ENCODE data around the gene RASGRP3. TPM values are rescaled to one million over a fixed set of nuclear protein-coding genes. Genes with fewer than 3 reads are reported as not detected.

Gene RASGRP3
- polyA plus RNA-seq, 1 of the 3 experiments (the other 2 are of a cell fraction): 72.5 TPM

DNA sequence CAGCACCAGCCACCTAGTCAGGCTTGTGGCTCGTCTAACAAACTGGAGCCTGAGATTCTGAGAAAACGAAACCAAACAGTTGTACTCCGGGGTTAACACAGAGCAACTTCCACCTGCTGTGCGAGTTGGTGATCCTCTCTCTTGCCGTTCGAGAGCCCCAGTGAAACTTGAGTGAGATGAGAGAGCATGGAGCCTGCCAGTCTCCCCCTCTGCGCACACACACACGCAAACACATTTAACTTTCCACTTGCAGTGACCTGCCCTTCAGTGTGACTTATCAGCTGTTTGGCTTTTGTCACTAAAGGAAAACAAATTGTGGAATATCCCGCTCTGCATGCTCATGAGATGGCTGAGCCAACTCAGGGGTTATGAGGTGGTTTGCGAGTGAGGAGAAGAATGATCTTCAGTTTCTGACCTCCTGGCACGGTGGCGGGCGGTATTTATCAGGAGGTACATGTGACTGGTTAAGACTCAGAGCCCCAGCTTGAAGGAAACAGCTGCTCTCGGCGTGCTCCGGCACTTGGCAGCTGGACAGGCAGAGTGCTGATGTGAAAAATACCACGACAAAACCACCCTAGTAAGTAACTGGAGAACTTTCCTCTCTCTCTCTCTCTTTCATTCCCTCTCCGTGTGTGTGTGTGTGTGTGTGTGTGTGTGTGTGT lies at the start of gene RASGRP3 (continued):
- TF ChIP-seq CTCF (IDR thresholded peaks at IDR 0.05): no peak
- no peak for TF ChIP-seq FOXM1 (IDR thresholded peaks at IDR 0.05; ENCODE audit: low read depth)
- no peak for TF ChIP-seq NRF1 (IDR thresholded peaks at IDR 0.05; ENCODE audit: low read depth, low read length)
- TF ChIP-seq CHD2 (IDR thresholded peaks at IDR 0.05; ENCODE audit: low read length, partially characterized antibody): no peak
- no peak for TF ChIP-seq RCOR1 (IDR thresholded peaks at IDR 0.05; ENCODE audit: low read length)
- no peak for TF ChIP-seq RXRA (IDR thresholded peaks at IDR 0.05; ENCODE audit: borderline replicate concordance, low read depth)
- TF ChIP-seq, protein P1, sequence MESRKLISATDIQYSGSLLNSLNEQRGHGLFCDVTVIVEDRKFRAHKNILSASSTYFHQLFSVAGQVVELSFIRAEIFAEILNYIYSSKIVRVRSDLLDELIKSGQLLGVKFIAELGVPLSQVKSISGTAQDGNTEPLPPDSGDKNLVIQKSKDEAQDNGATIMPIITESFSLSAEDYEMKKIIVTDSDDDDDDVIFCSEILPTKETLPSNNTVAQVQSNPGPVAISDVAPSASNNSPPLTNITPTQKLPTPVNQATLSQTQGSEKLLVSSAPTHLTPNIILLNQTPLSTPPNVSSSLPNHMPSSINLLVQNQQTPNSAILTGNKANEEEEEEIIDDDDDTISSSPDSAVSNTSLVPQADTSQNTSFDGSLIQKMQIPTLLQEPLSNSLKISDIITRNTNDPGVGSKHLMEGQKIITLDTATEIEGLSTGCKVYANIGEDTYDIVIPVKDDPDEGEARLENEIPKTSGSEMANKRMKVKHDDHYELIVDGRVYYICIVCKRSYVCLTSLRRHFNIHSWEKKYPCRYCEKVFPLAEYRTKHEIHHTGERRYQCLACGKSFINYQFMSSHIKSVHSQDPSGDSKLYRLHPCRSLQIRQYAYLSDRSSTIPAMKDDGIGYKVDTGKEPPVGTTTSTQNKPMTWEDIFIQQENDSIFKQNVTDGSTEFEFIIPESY (IDR thresholded peaks at IDR 0.05; ENCODE audit: borderline replicate concordance, low read depth): no peak
- no peak for TF ChIP-seq ELF1 (IDR thresholded peaks at IDR 0.05)
- no peak for TF ChIP-seq MEF2A (IDR thresholded peaks at IDR 0.05; ENCODE audit: borderline replicate concordance, low read depth)
- peak; percentile 96 for TF ChIP-seq SIN3A (IDR thresholded peaks at IDR 0.05; ENCODE audit: borderline replicate concordance, low read depth, low read length)
- TF ChIP-seq EZH2phosphoT487 (IDR thresholded peaks at IDR 0.05; ENCODE audit: borderline replicate concordance, low read depth): no peak
- TF ChIP-seq POLR2AphosphoS5 (IDR thresholded peaks at IDR 0.05; ENCODE audit: low read depth, low read length): peak; percentile 58; the same call in 1 of the 2 replicates

- Histone ChIP-seq H3K27ac (ENCODE audit: low read depth in 2 of 2, low read length in 1 of 2) (peak overlapping the region; percentile 53 to 91), H3K9me2 (no peaks in the 10 kb centered on the region), H4K20me1 (ENCODE audit: insufficient read depth) (no peaks in the 10 kb centered on the region), H3K9ac (peak overlapping the region; percentile 32; the same call in 1 of the 2 replicates), H3K9me3 (no peaks in the 10 kb centered on the region), H2AFZ (ENCODE audit: low read depth) (peak overlapping the region; percentile 36; the same call in 1 of the 2 replicates), H3K27me3 (ENCODE audit: insufficient read depth) (no peaks in the 10 kb centered on the region), H3K4me1 (ENCODE audit: control insufficient read depth in 1 of 2, insufficient read depth in 2 of 2, low read depth in 1 of 2, low read length in 1 of 2) (peaks cover 0 to 20% of the 10 kb centered on the region in 2 experiments; a peak in 2 of 4 replicates), H3K4me2 (peak overlapping the region; percentile 39; the same call in 1 of the 2 replicates), H3K4me3 (ENCODE audit: low read depth in 2 of 2, low read length in 1 of 2) (no peak overlapping the region), H3F3A (replicated peaks; ENCODE audit: insufficient read depth) (peaks cover 43% of the 10 kb centered on the region), H3K79me2 (ENCODE audit: insufficient read depth) (no peaks in the 10 kb centered on the region), H3K36me3 (replicated peaks in 1 of 2; ENCODE audit: control insufficient read depth in 1 of 2, insufficient read depth in 2 of 2, low read length in 1 of 2) (no peaks in the 10 kb centered on the region)
- ChIA-PET POLR2A (no interaction called here), CTCF (interaction anchor here (1.0 kb wide), 1 partner anchor 49 kb away, joined by 3 read pairs; no protein-coding TSS in a partner anchor)
- WGBS (ENCODE audit: low lambda C conversion rate): 16% methylated on average over 3 of the region's 3 CpGs
- DNase-seq: no peak
- TF ChIP-seq JUND (IDR thresholded peaks at IDR 0.05) (peak; percentile 78), USF2 (IDR thresholded peaks at IDR 0.05; ENCODE audit: borderline replicate concordance, low read depth, low read length) (no peak), FOSL2 (IDR thresholded peaks at IDR 0.05; ENCODE audit: borderline replicate concordance, low read depth) (peak; percentile 77; the same call in 1 of the 2 replicates), SIN3A (IDR thresholded peaks at IDR 0.05; ENCODE audit: borderline replicate concordance, low read depth, low read length) (0 out of 2 replicates have a peak, but pooled peaks have one; percentile 63), NRF1 (IDR thresholded peaks at IDR 0.05; ENCODE audit: low read depth, low read length) (no peak), RFX5 (IDR thresholded peaks at IDR 0.05; ENCODE audit: low read length) (no peak), MXI1 (IDR thresholded peaks at IDR 0.05; ENCODE audit: low read depth, low read length) (no peak), EZH2phosphoT487 (IDR thresholded peaks at IDR 0.05; ENCODE audit: borderline replicate concordance, low read depth) (no peak), IRF3 (IDR thresholded peaks at IDR 0.05; ENCODE audit: low read depth, low read length) (no peak), MEF2A (IDR thresholded peaks at IDR 0.05; ENCODE audit: borderline replicate concordance, low read depth) (peak; percentile 54), MAX (IDR thresholded peaks at IDR 0.05; ENCODE audit: low read depth) (peak; percentile 97), TEAD4 (IDR thresholded peaks at IDR 0.05; ENCODE audit: borderline replicate concordance, insufficient read depth) (peak; percentile 83), POLR2AphosphoS5 (IDR thresholded peaks at IDR 0.05; ENCODE audit: low read depth, low read length) (peak; percentile 70; the same call in 1 of the 2 replicates), CHD2 (IDR thresholded peaks at IDR 0.05; ENCODE audit: low read length, partially characterized antibody) (no peak), FOXM1 (IDR thresholded peaks at IDR 0.05; ENCODE audit: low read depth) (peak; percentile 98), NFIC (IDR thresholded peaks at IDR 0.05; ENCODE audit: borderline replicate concordance) (peak; percentile 96), USF1 (IDR thresholded peaks at IDR 0.05; ENCODE audit: borderline replicate concordance, low read depth) (peak; percentile 83)
These were observed 49.7 kb upstream of the RASGRP3 start for GRCh38 chr2:33426666-33427231.

Data from SK-N-SH (cell line).